Central memory CD8-positive, alpha-beta T cell (primary cell): ENCODE data around the gene AGAP4.
"Not testable (repeated sequence)": the region's sequence is repeated elsewhere in the genome, so short reads cannot be mapped to it uniquely, and the experiment has no call there.

Experiments used
- ATAC-seq: fragments of 150-1000 bp; cut with Tn5 transposase; replicated peaks from 2 replicates; pipeline ENCODE4 v1.10.0; 2022; ENCODE audit warnings: mild to moderate bottlenecking, moderate FRiP score, moderate number of reproducible peaks; ENCODE audit not compliant: poor library complexity, severe bottlenecking; ENCODE audit errors: extremely low read depth
- DNase-seq, 2 donors: peaks; one replicate each; pipeline ENCODE4 v3.0.0; 2021; ENCODE audit warnings: low spot score in 2 of 2
- H3K27ac Mint-ChIP-seq: one replicate; pipeline ENCODE4 v1.8.0; 2022; ENCODE audit warnings: low read depth, mild to moderate bottlenecking, moderate library complexity, mixed read lengths
- H3K27me3 Mint-ChIP-seq: one replicate; pipeline ENCODE4 v1.8.0; 2022; ENCODE audit warnings: mixed read lengths
- H3K36me3 Mint-ChIP-seq: one replicate; pipeline ENCODE4 v1.8.0; 2022; ENCODE audit warnings: mild to moderate bottlenecking, moderate library complexity, mixed read lengths; ENCODE audit not compliant: insufficient read depth
- H3K4me1 Mint-ChIP-seq: one replicate; pipeline ENCODE4 v1.8.0; 2022; ENCODE audit warnings: mixed read lengths
- H3K4me3 Mint-ChIP-seq: one replicate; pipeline ENCODE4 v1.8.0; 2022; ENCODE audit warnings: mild to moderate bottlenecking, moderate library complexity, mixed read lengths
- H3K9me3 Mint-ChIP-seq: one replicate; pipeline ENCODE4 v1.8.0; 2022; ENCODE audit warnings: mixed read lengths

The AGAP4 gene

GRCh38 chr10:45847400-45847799 lies at the start of gene AGAP4:
Gene AGAP4, minus strand, starts transcription at chr10:45847500. Its CDS starts 153 bp downstream, at chr10:45847347.
- not testable (repeated sequence) for ATAC-seq, H3K9me3 Mint-ChIP-seq, H3K27me3 Mint-ChIP-seq, H3K27ac Mint-ChIP-seq, H3K4me1 Mint-ChIP-seq, H3K4me3 Mint-ChIP-seq, DNase-seq, H3K36me3 Mint-ChIP-seq

DNA sequence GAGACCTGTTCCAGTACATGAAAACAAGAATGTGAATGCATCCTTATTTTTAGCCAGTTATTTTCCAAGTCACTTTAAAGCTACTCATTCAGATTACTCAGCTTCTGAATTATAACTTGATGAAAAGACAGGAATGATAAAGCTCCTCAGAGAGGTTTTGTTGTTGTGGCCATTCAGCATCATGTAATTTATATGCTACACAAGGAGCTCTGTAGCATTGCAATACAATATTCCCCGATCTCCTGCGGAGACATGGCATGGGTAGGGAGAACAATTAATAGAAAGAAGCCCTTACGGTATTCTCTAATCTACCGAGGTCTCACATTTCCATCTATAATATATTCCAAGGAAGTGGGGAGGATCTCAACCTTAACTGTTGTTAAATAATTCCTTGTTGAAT lies 43.4 kb upstream of the AGAP4 start:
- not testable (repeated sequence) for H3K4me3 Mint-ChIP-seq, ATAC-seq, H3K36me3 Mint-ChIP-seq, H3K4me1 Mint-ChIP-seq, DNase-seq, H3K27me3 Mint-ChIP-seq, H3K27ac Mint-ChIP-seq, H3K9me3 Mint-ChIP-seq

- not testable (repeated sequence) for H3K27ac Mint-ChIP-seq, ATAC-seq, H3K4me1 Mint-ChIP-seq, DNase-seq, H3K9me3 Mint-ChIP-seq, H3K4me3 Mint-ChIP-seq, H3K27me3 Mint-ChIP-seq, H3K36me3 Mint-ChIP-seq
Measured at GRCh38 chr10:45889539-45890230, 42.4 kb upstream of the AGAP4 start.

DNA sequence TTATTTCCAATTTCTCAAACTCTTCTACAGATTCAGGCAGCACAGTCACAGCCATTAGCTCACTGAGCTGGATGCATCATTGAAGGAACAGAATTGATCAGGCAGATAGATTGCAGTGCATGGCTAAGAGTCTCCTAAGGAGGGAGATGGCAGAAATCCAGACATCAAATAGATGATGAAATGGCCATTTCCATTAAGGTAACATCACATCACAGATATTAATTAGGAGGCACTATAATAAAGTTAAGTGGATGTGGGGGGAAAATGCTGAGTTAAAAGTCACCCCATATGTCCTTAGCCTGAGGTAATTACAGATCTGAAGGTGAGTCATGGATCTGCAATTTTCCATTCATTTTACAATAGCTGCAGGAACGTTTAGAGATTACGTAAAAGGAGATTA lies 35.6 kb upstream of the AGAP4 start:
- H3K27me3 Mint-ChIP-seq, H3K36me3 Mint-ChIP-seq, H3K9me3 Mint-ChIP-seq, ATAC-seq, DNase-seq, H3K27ac Mint-ChIP-seq, H3K4me3 Mint-ChIP-seq, H3K4me1 Mint-ChIP-seq: not testable (repeated sequence)

- not testable (repeated sequence) for H3K4me1 Mint-ChIP-seq, DNase-seq, H3K9me3 Mint-ChIP-seq, H3K27me3 Mint-ChIP-seq, H3K4me3 Mint-ChIP-seq, H3K36me3 Mint-ChIP-seq, H3K27ac Mint-ChIP-seq, ATAC-seq
Measured at GRCh38 chr10:45865404-45865803, 18.1 kb upstream of the AGAP4 start.

DNA sequence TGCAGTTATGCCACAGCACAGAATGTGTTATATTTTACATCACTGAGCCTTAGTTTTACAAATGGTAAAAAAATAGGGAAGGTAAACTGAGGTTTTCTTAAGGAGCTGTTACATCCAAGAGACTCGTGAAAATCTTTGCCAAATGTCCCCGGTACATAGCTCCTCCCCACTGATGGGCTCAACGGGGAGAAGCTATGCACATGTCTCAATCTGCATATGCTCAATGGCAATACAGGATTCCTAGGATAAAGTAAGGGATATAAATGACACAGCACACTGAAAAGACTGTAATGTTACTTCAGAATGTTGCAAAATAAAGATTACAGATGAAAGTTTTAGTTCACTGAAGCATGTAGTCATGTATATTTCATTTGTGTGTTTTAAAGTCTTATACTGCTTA lies 17.0 kb upstream of the AGAP4 start:
- not testable (repeated sequence) for H3K27me3 Mint-ChIP-seq, H3K4me3 Mint-ChIP-seq, H3K36me3 Mint-ChIP-seq, ATAC-seq, H3K9me3 Mint-ChIP-seq, DNase-seq, H3K27ac Mint-ChIP-seq, H3K4me1 Mint-ChIP-seq

DNA sequence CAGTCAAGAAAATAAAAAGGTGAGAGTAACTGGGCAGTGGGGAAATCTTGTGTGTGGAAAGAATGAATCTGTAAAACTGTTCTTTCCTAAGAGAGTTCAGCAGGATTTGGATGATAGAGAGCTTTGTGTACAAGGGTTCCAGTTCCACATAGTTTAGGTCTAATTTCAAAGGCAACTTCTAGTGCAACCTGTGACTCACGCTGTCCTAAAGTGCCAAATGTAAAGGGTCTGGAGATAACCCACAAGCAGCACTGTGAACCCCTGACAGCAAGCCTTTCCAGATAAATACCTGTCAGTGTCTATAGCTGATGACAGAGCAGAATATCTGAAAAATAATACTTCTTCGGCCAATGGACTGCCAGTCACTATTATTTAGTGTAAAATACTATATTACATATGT lies 16.3 kb upstream of the AGAP4 start:
- not testable (repeated sequence) for H3K36me3 Mint-ChIP-seq, H3K9me3 Mint-ChIP-seq, ATAC-seq, H3K27me3 Mint-ChIP-seq, H3K4me1 Mint-ChIP-seq, H3K4me3 Mint-ChIP-seq, H3K27ac Mint-ChIP-seq, DNase-seq

GRCh38 chr10:45857931-45858330 lies 10.6 kb upstream of the AGAP4 start:
- H3K4me3 Mint-ChIP-seq, H3K27ac Mint-ChIP-seq, H3K9me3 Mint-ChIP-seq, ATAC-seq, H3K27me3 Mint-ChIP-seq, H3K36me3 Mint-ChIP-seq, DNase-seq, H3K4me1 Mint-ChIP-seq: not testable (repeated sequence)

GRCh38 chr10:45848467-45848866 lies 1.2 kb upstream of the AGAP4 start:
- not testable (repeated sequence) for H3K4me1 Mint-ChIP-seq, ATAC-seq, H3K36me3 Mint-ChIP-seq, H3K4me3 Mint-ChIP-seq, H3K27me3 Mint-ChIP-seq, H3K9me3 Mint-ChIP-seq, H3K27ac Mint-ChIP-seq, DNase-seq

DNA sequence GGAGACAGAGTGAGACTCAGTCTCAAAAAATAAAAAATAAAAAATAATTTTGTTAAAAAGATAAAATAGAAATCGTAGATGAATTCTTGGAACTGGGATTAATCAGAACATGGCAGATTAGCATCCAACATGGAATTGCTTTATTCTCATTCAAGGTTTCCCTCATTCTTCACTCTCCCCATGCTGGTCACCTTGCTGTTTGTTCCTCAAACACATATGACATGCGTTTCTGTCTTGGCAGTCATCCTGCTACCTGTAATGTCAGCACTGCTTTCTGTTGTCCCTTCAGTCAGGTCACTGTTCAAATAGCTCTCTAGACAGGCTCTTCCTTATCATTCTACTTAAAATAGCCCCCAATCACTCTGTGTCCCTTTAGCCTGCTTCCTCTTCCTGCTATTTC lies 24.4 kb downstream of the AGAP4 start:
- H3K36me3 Mint-ChIP-seq, H3K27me3 Mint-ChIP-seq, DNase-seq, H3K4me3 Mint-ChIP-seq, ATAC-seq, H3K27ac Mint-ChIP-seq, H3K4me1 Mint-ChIP-seq, H3K9me3 Mint-ChIP-seq: not testable (repeated sequence)

DNA sequence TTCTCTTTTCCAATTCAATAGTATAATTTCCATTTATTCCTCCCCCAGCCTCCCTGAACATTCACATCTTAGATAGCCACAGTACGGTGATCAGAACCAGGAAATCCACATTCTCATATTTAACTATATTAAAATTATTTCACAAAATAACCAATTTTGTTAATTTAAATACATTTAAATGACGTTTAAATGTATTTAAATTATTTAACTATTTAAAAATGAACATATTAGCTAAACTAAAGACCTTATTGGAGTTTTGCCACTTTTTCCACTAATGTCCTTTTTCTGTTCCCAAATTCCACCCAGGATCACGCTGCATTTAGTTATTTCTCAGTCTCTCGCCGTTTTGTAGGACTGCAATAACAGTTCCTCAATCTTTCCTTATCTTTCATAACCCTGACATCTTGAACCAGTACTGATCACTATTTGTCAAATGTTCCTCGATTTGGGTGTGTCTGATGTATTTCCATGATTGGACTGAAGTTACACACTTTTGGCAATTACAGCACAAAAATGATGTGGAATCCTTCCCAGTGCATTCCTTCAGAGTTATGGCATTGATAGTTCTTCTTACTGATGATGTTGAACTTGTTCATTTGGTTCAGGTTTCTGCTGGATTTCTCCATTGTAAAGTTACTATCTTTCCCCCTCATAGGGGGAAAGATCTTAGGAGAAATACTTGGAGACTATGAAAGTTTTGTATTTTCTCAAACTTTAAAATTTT lies 27.0 kb downstream of the AGAP4 start:
- H3K9me3 Mint-ChIP-seq, H3K4me1 Mint-ChIP-seq, H3K4me3 Mint-ChIP-seq, H3K27ac Mint-ChIP-seq, ATAC-seq, DNase-seq, H3K27me3 Mint-ChIP-seq, H3K36me3 Mint-ChIP-seq: not testable (repeated sequence)

- Mint-ChIP-seq H3K27me3 (no peaks in the 10 kb centered on the region), H3K36me3 (no peaks in the 10 kb centered on the region), H3K27ac (no peak overlapping the region), H3K4me1 (no peaks in the 10 kb centered on the region), H3K9me3 (no peaks in the 10 kb centered on the region), H3K4me3 (no peak overlapping the region)
- ATAC-seq (no peak), DNase-seq (no peak)
Measured at GRCh38 chr10:45819552-45819951, 27.7 kb downstream of the AGAP4 start.

DNA sequence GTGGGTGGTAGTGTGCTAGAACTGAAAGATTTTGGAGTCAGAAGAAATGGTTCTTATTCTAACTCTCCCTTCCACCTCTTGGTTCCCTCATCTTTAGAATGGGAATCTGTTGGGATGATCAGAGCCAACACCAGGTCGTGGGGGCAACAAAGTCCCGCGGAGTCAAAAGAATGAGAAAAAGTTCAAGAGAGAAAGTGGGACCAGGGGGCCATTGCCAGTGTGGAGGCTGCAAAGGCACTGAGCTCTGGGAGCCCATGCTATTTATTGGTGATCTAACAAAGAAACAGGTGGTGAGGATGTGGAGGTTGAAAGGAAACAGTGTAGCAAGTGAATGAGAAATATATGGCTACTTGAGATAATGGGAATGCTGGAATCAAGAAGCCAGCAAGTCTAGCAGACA lies 29.4 kb downstream of the AGAP4 start:
- Mint-ChIP-seq H3K4me3 (no peak overlapping the region), H3K27ac (no peak overlapping the region), H3K36me3 (no peaks in the 10 kb centered on the region), H3K27me3 (no peaks in the 10 kb centered on the region), H3K9me3 (no peaks in the 10 kb centered on the region), H3K4me1 (no peaks in the 10 kb centered on the region)
- no peak for ATAC-seq
- DNase-seq, result no peak
